ENCODE results near the gene KCNAB1. TPM values are rescaled to one million over a fixed set of nuclear protein-coding genes. Genes with fewer than 3 reads are reported as not detected.

Gene KCNAB1
- total and polyA plus RNA-seq, 8 donors: 0.76 to 4.9 (median 3.2) TPM

DNA sequence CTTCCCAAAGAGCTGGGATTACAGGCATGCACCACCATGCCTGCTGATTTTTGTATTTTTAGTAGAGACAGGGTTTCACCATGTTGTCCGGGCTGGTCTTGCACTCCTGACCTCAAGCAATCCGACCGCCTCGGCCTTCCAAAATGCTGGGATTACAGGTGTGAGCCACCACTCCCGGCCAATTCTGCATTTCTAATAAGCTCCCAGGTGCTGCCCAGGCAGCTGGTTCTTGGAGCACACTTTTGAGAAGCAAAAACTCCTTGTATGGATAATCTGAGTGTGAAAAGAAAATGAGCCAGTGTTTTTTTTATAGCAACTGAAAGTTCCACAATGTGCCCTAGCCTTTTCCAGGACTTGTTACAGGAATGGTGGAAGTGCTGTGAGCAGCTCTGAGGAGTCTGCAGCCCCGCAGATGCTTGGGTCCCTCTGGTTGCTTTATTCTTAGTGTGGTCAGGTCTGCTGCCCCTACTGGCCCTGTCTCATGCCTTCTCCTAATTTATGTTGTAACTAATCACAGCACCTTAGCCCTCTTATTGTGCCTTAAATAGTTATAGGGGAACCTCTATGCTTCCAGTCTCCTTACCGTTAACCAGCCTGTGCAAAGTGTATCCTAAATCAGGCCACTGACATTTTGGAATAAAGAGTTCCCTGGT lies 13.5 kb upstream of the KCNAB1 start:
- FAIRE-seq (no peak), ATAC-seq (peak in 1 of 4 donors; percentile 50), DNase-seq (no peak)
- intact Hi-C loops (cut with DNase I): no loop called here
- no peaks in the 10 kb centered on the region for H3K27me3 ChIP-seq
- no peak overlapping the region for H3K4me3 ChIP-seq
- H3K27ac ChIP-seq: peak overlapping the region in 2 of 4 donors; percentile 38 to 41
- TF ChIP-seq, protein P1, sequence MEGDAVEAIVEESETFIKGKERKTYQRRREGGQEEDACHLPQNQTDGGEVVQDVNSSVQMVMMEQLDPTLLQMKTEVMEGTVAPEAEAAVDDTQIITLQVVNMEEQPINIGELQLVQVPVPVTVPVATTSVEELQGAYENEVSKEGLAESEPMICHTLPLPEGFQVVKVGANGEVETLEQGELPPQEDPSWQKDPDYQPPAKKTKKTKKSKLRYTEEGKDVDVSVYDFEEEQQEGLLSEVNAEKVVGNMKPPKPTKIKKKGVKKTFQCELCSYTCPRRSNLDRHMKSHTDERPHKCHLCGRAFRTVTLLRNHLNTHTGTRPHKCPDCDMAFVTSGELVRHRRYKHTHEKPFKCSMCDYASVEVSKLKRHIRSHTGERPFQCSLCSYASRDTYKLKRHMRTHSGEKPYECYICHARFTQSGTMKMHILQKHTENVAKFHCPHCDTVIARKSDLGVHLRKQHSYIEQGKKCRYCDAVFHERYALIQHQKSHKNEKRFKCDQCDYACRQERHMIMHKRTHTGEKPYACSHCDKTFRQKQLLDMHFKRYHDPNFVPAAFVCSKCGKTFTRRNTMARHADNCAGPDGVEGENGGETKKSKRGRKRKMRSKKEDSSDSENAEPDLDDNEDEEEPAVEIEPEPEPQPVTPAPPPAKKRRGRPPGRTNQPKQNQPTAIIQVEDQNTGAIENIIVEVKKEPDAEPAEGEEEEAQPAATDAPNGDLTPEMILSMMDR (IDR thresholded peaks at IDR 0.05): no peak
- H3K4me1 ChIP-seq: peaks cover 0 to 7% (median 0%) of the 10 kb centered on the region in 3 donors
- no peaks in the 10 kb centered on the region for H3K36me3 ChIP-seq
- H3K9me3 ChIP-seq: no peaks in the 10 kb centered on the region
- WGBS, 2 donors: 70 to 72% methylated on average over 7 of the region's 7 CpGs

DNA sequence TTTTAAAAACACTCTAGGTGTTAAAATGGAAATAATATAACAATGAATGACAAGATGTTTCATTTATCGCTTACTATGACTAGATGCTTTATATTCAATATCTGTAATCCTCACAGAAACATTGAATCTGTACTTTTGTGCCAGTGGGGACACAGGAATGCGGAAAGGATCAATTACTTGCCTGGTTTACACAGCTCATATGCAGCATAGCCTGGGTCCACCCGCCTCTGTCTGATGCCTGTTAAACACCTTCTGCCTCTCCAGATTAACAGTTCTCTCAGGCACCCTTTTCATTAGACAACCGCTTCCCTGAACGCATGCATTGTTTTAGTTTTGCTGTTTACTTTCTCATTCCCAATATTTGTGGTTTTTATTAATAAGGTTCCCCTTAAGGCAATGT lies 12.9 kb upstream of the KCNAB1 start:
- intact Hi-C loops (cut with DNase I): no loop called here
- Histone ChIP-seq H3K27ac (peak overlapping the region in 2 of 4 donors; percentile 38 to 41), H3K9me3 (no peaks in the 10 kb centered on the region), H3K27me3 (no peaks in the 10 kb centered on the region), H3K4me1 (peaks cover 0 to under 1% (median 0%) of the 10 kb centered on the region in 3 donors), H3K4me3 (no peak overlapping the region), H3K36me3 (no peaks in the 10 kb centered on the region)
- 39 to 46% methylated on average over 5 of the region's 5 CpGs for WGBS, 2 donors
- no peak for FAIRE-seq
- TF ChIP-seq, protein P1 (IDR thresholded peaks at IDR 0.05): no peak
- peak in 2 of 6 donors; percentile 28 to 30 for DNase-seq
- peak; percentile 43 to 89 (median 67) for ATAC-seq

DNA sequence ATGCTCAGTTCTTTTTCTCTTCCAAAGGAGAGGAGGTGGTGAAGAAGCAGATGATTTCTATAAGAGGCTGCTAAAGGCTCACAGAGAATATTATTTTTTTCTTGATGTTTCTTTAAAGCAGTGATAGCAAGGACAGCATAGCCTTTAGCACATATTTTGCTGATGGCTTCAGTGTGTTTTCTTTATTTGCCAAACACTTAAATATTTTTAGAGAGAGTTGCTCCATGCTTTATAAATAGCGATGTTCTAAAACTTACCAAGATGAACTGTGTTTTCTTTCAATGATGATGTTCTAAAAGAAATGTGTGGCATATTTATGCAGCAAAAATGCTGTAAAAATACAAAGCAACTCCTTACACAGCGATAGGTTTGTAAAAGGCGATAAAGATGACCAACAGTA lies 11.8 kb upstream of the KCNAB1 start:
- H3K4me1 ChIP-seq: no peaks in the 10 kb centered on the region
- H3K27me3 ChIP-seq: no peaks in the 10 kb centered on the region
- DNase-seq (no peak), ATAC-seq (no peak), FAIRE-seq (no peak)
- no peaks in the 10 kb centered on the region for H3K9me3 ChIP-seq
- H3K4me3 ChIP-seq: no peak overlapping the region
- 86% methylated on average over 3 of the region's 3 CpGs for WGBS, 2 donors
- intact Hi-C loops (cut with DNase I): no loop called here
- TF ChIP-seq, protein P1 (IDR thresholded peaks at IDR 0.05): no peak
- no peaks in the 10 kb centered on the region for H3K36me3 ChIP-seq
- no peak overlapping the region for H3K27ac ChIP-seq

DNA sequence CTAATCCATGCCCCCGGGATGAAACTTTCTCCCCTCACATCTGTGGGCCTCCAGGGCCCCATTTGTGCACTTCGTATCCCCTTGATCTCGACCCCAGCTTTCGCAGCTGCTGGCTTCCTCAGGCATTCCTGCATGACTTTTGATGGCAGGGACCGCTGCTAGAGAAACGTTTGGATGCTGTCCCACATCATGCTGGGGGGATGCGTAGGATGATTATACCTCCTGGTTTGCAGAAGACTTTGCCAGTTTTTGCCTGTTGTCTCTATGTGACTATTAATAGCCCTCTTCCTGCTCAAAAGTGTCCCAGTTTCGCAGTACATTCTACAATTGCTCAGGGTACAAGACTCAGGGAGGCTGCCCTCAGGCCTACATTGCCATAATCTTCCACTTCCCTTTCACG lies 10.4 kb upstream of the KCNAB1 start:
- intact Hi-C loops (cut with DNase I): no loop called here
- Histone ChIP-seq H3K36me3 (no peaks in the 10 kb centered on the region), H3K9me3 (no peaks in the 10 kb centered on the region), H3K4me3 (no peak overlapping the region), H3K27ac (no peak overlapping the region), H3K4me1 (no peaks in the 10 kb centered on the region), H3K27me3 (no peaks in the 10 kb centered on the region)
- WGBS, 2 donors: 73 to 75% methylated on average over 9 of the region's 9 CpGs
- DNase-seq: no peak
- no peak for ATAC-seq
- FAIRE-seq: no peak
- TF ChIP-seq, protein P1 (IDR thresholded peaks at IDR 0.05): no peak

DNA sequence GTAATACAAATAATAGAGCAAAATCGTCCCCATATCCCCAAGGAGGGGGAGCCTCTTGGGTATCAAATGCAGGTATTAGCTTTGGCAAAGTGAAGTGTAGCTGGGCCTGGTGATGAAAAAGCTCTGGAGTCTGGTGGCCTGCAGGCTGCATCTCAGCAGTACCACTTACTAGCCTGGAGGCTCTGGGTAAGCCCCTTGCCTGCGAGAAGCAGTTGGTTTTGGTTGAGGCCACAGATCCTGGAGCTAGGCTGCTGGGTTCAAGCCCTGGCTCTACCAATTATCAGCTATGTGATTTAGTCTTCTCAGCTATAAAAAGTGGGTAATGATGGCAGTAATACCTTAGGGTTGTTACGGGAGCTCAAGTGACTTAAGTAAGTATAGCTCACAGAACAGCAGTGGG lies 6.1 kb downstream of the KCNAB1 start:
- Histone ChIP-seq H3K4me3 (no peak overlapping the region), H3K36me3 (no peaks in the 10 kb centered on the region), H3K27me3 (no peaks in the 10 kb centered on the region), H3K27ac (no peak overlapping the region), H3K4me1 (no peaks in the 10 kb centered on the region), H3K9me3 (no peaks in the 10 kb centered on the region)
- FAIRE-seq (no peak), DNase-seq (no peak), ATAC-seq (no peak)
- WGBS, 2 donors: 51 to 67% methylated on average over 3 of the region's 3 CpGs
- TF ChIP-seq, protein P1 (IDR thresholded peaks at IDR 0.05): no peak
- intact Hi-C loops (cut with DNase I): no loop called here

Measured in pancreas (tissue), 10 donors.